Fibroblast of lung (primary cell): ENCODE data around the gene UTF1. TPM values are rescaled to one million over a fixed set of nuclear protein-coding genes. Genes with fewer than 3 reads are reported as not detected.
A peak's percentile ranks its signal among the peaks of the same experiment; 100 is the strongest.

Experiments
- DNase-seq, 2 donors: peaks; one replicate each; pipeline versions ENCODE4 v3.0.0 to v3.0.0-alpha.2; 2010; ENCODE audit warnings: low read depth in 2 of 2
- H2AFZ ChIP-seq: 2 replicates; pipeline ENCODE4 v1.5.1; 2012; ENCODE audit warnings: low read length, control low read depth, inconsistent platforms
- H3K27ac ChIP-seq: 2 replicates; pipeline ENCODE4 v1.5.1; 2011; ENCODE audit warnings: low read length, control low read depth; ENCODE audit not compliant: insufficient read depth
- H3K27me3 ChIP-seq: 2 replicates; pipeline ENCODE4 v1.5.1; 2011; ENCODE audit warnings: mild to moderate bottlenecking, low read length; ENCODE audit not compliant: control insufficient read depth, insufficient read depth
- H3K36me3 ChIP-seq: 2 replicates; pipeline ENCODE4 v1.5.1; 2011; ENCODE audit warnings: low read length; ENCODE audit not compliant: control insufficient read depth, insufficient read depth
- H3K4me1 ChIP-seq: 2 replicates; pipeline ENCODE4 v1.5.1; 2011; ENCODE audit warnings: low read length; ENCODE audit not compliant: control insufficient read depth, insufficient read depth; ENCODE audit errors: extremely low read depth
- H3K4me2 ChIP-seq: 2 replicates; pipeline ENCODE4 v1.5.1; 2011; ENCODE audit warnings: low read length, control low read depth; ENCODE audit not compliant: insufficient read depth; ENCODE audit errors: extremely low read depth
- H3K4me3 ChIP-seq, 4 experiments: fragments of 200-600 bp in 1 of 4; sonication (generic) in 1 of 4; replicated peaks in 1 of 4; 2 replicates each; pipeline ENCODE4 v1.5.1; 2011 to 2016; ENCODE audit warnings: low read length in 4 of 4, low read depth in 3 of 4, mild to moderate bottlenecking in 3 of 4, control low read depth in 2 of 4, inconsistent platforms in 1 of 4, mixed read lengths in 1 of 4; ENCODE audit not compliant: insufficient read depth in 1 of 4; ENCODE audit errors: control extremely low read depth in 1 of 4
- H3K79me2 ChIP-seq: 2 replicates; pipeline ENCODE4 v1.5.1; 2012; ENCODE audit warnings: mild to moderate bottlenecking, low read length, inconsistent platforms; ENCODE audit not compliant: control insufficient read depth, insufficient read depth
- H3K9ac ChIP-seq: 2 replicates; pipeline ENCODE4 v1.5.1; 2011; ENCODE audit warnings: mild to moderate bottlenecking, low read length, control low read depth; ENCODE audit not compliant: insufficient read depth
- H3K9me3 ChIP-seq: 2 replicates; pipeline ENCODE4 v1.5.1; 2012; ENCODE audit warnings: low read depth, low read length; ENCODE audit not compliant: control insufficient read depth, insufficient read depth
- H4K20me1 ChIP-seq: 2 replicates; pipeline ENCODE4 v1.5.1; 2011; ENCODE audit warnings: low read length; ENCODE audit not compliant: control insufficient read depth, insufficient read depth; ENCODE audit errors: extremely low read depth
- EZH2 ChIP-seq: IDR thresholded peaks from 2 replicates; pipeline ENCODE4 v1.5.1; 2012; ENCODE audit warnings: low read length, control low read depth, mild to moderate bottlenecking; ENCODE audit errors: missing control alignments
- polyA plus RNA-seq, 2 donors: library from polyadenylated mRNA; depleted of rRNA in 1 of 2; stranded (reverse) in 1 of 2; unstranded in 1 of 2; fragments of >200 nt; gene quantifications; 2 replicates each; pipeline ENCODE4 v1.2.1, GENCODE V29; 2011 to 2012; ENCODE audit warnings: missing spikeins in 1 of 2
- total RNA-seq: library from RNA; depleted of rRNA; stranded (reverse); fragments of >200 nt; gene quantifications from 2 replicates; pipeline ENCODE4 v1.2.1, GENCODE V29; 2014
- TF ChIP-seq, protein P1 (sequence below), 2 donors: IDR thresholded peaks in 1 of 2; conservative IDR thresholded peaks in 1 of 2; 1 replicate in 1 of 2; 2 replicates in 1 of 2; pipeline ENCODE4 v1.5.1; 2011 to 2012; ENCODE audit warnings: low read length in 2 of 2, control low read depth in 1 of 2, inconsistent platforms in 1 of 2, low read depth in 1 of 2, mild to moderate bottlenecking in 1 of 2

The UTF1 gene
- total and polyA plus RNA-seq, 2 donors (not counting 1 experiment from before 2014, with no cell fraction given) = not detected

DNA sequence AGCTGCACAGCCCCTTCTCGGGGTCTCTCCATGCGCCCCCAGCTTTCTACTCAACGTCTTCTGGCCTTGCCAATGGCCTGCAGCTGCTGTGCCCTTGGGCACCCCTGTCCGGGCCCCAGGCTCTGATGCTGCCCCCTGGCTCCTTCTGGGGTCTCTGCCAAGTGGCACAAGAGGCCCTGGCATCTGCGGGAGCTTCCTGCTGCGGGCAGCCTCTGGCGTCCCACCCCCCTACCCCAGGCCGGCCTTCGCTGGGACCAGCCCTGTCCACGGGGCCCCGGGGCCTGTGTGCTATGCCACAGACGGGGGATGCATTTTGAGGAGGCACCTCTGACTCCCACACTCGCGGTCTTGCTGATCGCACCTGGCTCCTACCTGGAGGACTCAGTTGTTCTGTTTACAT, 10.0 kb downstream of the UTF1 start:
- TF ChIP-seq, protein P1, sequence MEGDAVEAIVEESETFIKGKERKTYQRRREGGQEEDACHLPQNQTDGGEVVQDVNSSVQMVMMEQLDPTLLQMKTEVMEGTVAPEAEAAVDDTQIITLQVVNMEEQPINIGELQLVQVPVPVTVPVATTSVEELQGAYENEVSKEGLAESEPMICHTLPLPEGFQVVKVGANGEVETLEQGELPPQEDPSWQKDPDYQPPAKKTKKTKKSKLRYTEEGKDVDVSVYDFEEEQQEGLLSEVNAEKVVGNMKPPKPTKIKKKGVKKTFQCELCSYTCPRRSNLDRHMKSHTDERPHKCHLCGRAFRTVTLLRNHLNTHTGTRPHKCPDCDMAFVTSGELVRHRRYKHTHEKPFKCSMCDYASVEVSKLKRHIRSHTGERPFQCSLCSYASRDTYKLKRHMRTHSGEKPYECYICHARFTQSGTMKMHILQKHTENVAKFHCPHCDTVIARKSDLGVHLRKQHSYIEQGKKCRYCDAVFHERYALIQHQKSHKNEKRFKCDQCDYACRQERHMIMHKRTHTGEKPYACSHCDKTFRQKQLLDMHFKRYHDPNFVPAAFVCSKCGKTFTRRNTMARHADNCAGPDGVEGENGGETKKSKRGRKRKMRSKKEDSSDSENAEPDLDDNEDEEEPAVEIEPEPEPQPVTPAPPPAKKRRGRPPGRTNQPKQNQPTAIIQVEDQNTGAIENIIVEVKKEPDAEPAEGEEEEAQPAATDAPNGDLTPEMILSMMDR (conservative IDR thresholded peaks at IDR 0.05 in 1 of 2, IDR thresholded peaks at IDR 0.05 in 1 of 2; ENCODE audit: low read depth in 1 of 2, low read length in 2 of 2) = no peak
- no peak for TF ChIP-seq EZH2
- H3K27me3 ChIP-seq = peaks cover 37% of the 10 kb centered on the region
- H4K20me1 ChIP-seq = no peaks in the 10 kb centered on the region
- no peak overlapping the region for H3K4me2 ChIP-seq
- H3K4me3 ChIP-seq = no peak overlapping the region
- H3K4me1 ChIP-seq = no peaks in the 10 kb centered on the region
- H3K27ac ChIP-seq = no peak overlapping the region
- no peak overlapping the region for H3K9ac ChIP-seq
- H3K9me3 ChIP-seq = no peaks in the 10 kb centered on the region
- no peaks in the 10 kb centered on the region for H3K36me3 ChIP-seq
- no peak for DNase-seq
- H2AFZ ChIP-seq = no peak overlapping the region
- no peaks in the 10 kb centered on the region for H3K79me2 ChIP-seq

DNA sequence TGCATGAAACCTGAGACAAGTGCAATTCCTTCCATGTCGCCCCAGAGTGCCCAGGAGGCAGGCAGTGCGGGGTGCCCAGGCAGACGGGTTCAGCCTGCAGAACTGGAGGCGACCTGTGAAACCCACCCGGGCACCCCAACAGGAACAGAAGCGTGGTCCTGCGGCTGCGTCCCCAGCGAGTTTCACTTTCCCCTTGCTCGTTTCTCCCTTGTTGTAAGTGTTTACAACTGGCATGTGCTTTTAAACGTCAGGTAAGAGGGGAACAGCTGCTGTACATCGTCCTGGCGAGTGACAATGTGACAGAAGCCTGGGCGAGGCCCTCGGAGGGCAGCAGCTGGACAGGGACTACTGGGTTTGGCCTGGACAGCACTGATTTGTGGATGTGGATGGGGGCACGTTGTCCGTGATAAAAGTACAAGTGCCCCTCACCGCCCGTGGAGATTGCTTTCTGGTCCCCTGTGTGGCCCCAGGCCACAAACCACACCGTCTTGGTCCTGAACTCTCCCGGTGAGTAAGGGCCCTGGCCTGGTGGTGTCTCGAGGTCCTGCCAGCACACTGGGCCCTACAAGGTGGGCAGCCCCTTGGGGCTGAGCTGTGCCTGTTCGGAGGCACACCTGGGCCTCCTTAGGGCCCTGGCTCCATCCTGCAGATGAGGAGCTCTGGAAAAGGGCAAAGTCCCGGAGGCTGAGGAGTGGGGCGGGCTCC, 11.6 kb downstream of the UTF1 start:
- Histone ChIP-seq H3K27me3 (peaks cover 29% of the 10 kb centered on the region), H3K4me3 (no peak overlapping the region), H3K27ac (no peak overlapping the region), H3K79me2 (no peaks in the 10 kb centered on the region), H3K36me3 (no peaks in the 10 kb centered on the region), H3K4me2 (no peak overlapping the region), H2AFZ (no peak overlapping the region), H3K9ac (no peak overlapping the region), H3K4me1 (no peaks in the 10 kb centered on the region), H4K20me1 (no peaks in the 10 kb centered on the region), H3K9me3 (no peaks in the 10 kb centered on the region)
- TF ChIP-seq EZH2 = no peak
- no peak for DNase-seq

DNA sequence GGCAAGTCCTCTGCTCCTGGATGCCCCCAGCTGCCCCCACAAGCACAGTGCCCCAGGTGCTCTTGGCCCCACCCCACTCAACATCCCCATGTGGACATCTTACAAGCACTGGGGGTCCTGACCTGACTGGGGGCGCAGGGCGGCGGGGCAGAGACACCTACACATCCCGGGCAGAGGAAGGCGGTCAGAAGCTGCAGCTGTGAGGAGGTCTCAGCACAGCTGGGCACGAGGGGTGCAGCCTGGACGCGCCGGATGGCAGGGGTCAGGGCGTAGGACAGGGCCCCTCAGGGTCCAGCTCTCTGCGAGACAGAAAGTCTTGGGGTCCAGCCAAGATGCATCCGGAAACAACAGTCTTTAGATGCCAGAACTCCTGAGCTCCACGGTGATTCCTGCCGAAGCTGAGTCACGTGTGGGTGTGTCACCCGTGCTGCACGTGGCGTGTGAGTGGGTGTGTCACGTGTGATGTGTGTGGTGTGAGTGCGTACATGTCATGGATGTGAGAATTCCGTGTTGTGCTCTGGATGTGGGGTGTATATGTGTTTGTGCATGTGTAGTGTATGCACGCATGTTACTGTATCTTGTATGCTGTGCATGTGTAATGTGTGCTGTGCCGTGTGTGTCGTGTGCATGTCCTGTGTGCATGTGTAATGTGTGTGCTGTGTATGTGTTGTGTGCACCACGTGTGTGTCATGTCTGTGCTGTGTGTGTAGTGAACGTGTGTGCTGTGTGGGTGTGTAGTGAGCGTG, 12.8 kb downstream of the UTF1 start:
- H3K27me3 ChIP-seq = peaks cover 18% of the 10 kb centered on the region
- no peak overlapping the region for H3K4me2 ChIP-seq
- no peak overlapping the region for H3K4me3 ChIP-seq

More for the DNA sequence above, 12.8 kb downstream of the UTF1 start:
- Histone ChIP-seq H2AFZ (no peak overlapping the region), H3K36me3 (no peaks in the 10 kb centered on the region), H4K20me1 (no peaks in the 10 kb centered on the region), H3K9me3 (no peaks in the 10 kb centered on the region), H3K79me2 (no peaks in the 10 kb centered on the region), H3K4me1 (no peaks in the 10 kb centered on the region), H3K9ac (no peak overlapping the region), H3K27ac (no peak overlapping the region)
- no peak for TF ChIP-seq EZH2
- TF ChIP-seq, protein P1 (conservative IDR thresholded peaks at IDR 0.05 in 1 of 2, IDR thresholded peaks at IDR 0.05 in 1 of 2; ENCODE audit: low read depth in 1 of 2, low read length in 2 of 2) = no peak
- peak in 1 of 2 donors; percentile 31 for DNase-seq
